H1 (cell line): ENCODE results near the gene NMB. TPM values are rescaled to one million over a fixed set of nuclear protein-coding genes. Genes with fewer than 3 reads are reported as not detected.

Experiments
- CTCF ChIA-PET: fragments of 300-600 bp; sonication (Branson Sonifier 250); formaldehyde crosslinking; loops from one replicate; lab custom pipeline; 2021; ENCODE audit not compliant: partially characterized antibody; lab: Charles Lee
- POLR2A ChIA-PET: fragments of 300-600 bp; sonication (Branson Sonifier 250); formaldehyde crosslinking; loops from one replicate; lab custom pipeline; 2021; ENCODE audit warnings: inconsistent platforms; ENCODE audit not compliant: partially characterized antibody; lab: Charles Lee
- DNase-seq, 2 experiments: peaks; one replicate each; pipeline versions ENCODE4 v3.0.0 to v3.0.0-alpha.2; 2010 to 2022; ENCODE audit warnings: low spot score in 2 of 2, low read depth in 1 of 2, mixed read lengths in 1 of 2
- FAIRE-seq: peaks from 2 replicates; lab custom pipeline; 2011; peaks lifted over from hg19 to GRCh38; lab: Jason Lieb, UNC
- H2AFZ ChIP-seq: 2 replicates; pipeline ENCODE4 v1.8.1; 2012; ENCODE audit warnings: low read length, inconsistent platforms
- H2AK5ac ChIP-seq: 2 replicates; pipeline ENCODE4 v1.6.1; 2013; ENCODE audit warnings: low read depth, low read length
- H2BK120ac ChIP-seq: replicated peaks from 2 replicates; pipeline ENCODE3; 2013; ENCODE audit warnings: low read depth, low read length, inconsistent platforms
- H2BK12ac ChIP-seq: 2 replicates; pipeline ENCODE4 v1.6.1; 2013; ENCODE audit warnings: low read depth, low read length
- H2BK15ac ChIP-seq: 2 replicates; pipeline ENCODE4 v1.6.1; 2013; ENCODE audit warnings: low read length
- H2BK20ac ChIP-seq: 2 replicates; pipeline ENCODE4 v1.6.1; 2013; ENCODE audit warnings: low read length
- H2BK5ac ChIP-seq: 2 replicates; pipeline ENCODE4 v1.6.1; 2013; ENCODE audit warnings: low read depth, low read length
- H3K14ac ChIP-seq: 2 replicates; pipeline ENCODE4 v1.6.1; 2013; ENCODE audit warnings: inconsistent platforms; ENCODE audit not compliant: insufficient read length
- H3K18ac ChIP-seq: 2 replicates; pipeline ENCODE4 v1.6.1; 2013; ENCODE audit warnings: low read length; ENCODE audit errors: extremely low read depth
- H3K23ac ChIP-seq: 2 replicates; pipeline ENCODE4 v1.6.1; 2013; ENCODE audit warnings: inconsistent platforms; ENCODE audit not compliant: insufficient read length
- H3K23me2 ChIP-seq: 2 replicates; pipeline ENCODE4 v1.6.1; 2013; ENCODE audit warnings: low read depth, low read length
- H3K27ac ChIP-seq: 2 replicates; pipeline ENCODE4 v1.6.1; 2011; ENCODE audit warnings: low read depth, low read length, inconsistent platforms
- H3K27me3 ChIP-seq, 4 experiments: replicated peaks in 1 of 4; 1 replicate in 1 of 4; 2 replicates in 3 of 4; pipeline versions ENCODE4 v1.6.1 to v1.8.1; 2011 to 2013; ENCODE audit warnings: low read length in 3 of 4, mild to moderate bottlenecking in 3 of 4, inconsistent platforms in 2 of 4, mixed read lengths in 2 of 4, moderate library complexity in 1 of 4; ENCODE audit not compliant: control insufficient read depth in 3 of 4, insufficient read depth in 3 of 4; ENCODE audit errors: extremely low read depth in 1 of 4
- H3K36me3 ChIP-seq, 4 experiments: 2 replicates each; pipeline versions ENCODE4 v1.6.1 to v1.8.1; 2011 to 2013; ENCODE audit warnings: mild to moderate bottlenecking in 4 of 4, low read length in 3 of 4, moderate library complexity in 2 of 4, control low read depth in 1 of 4, inconsistent platforms in 1 of 4; ENCODE audit not compliant: insufficient read depth in 4 of 4, control insufficient read depth in 2 of 4
- H3K4ac ChIP-seq: replicated peaks from 2 replicates; pipeline ENCODE3; 2013; ENCODE audit warnings: low read length, low read depth, mixed read lengths, inconsistent platforms; ENCODE audit not compliant: insufficient read length
- H3K4me1 ChIP-seq, 4 experiments: replicated peaks in 1 of 4; 1 replicate in 1 of 4; 2 replicates in 3 of 4; pipeline versions ENCODE4 v1.6.1 to v1.8.1; 2011 to 2013; ENCODE audit warnings: low read length in 3 of 4, inconsistent platforms in 2 of 4, mixed read lengths in 1 of 4; ENCODE audit not compliant: insufficient read depth in 4 of 4, control insufficient read depth in 3 of 4
- H3K4me2 ChIP-seq, 2 experiments: 2 replicates each; pipeline versions ENCODE4 v1.6.1 to v1.8.1; 2011 to 2013; ENCODE audit warnings: low read depth in 2 of 2, low read length in 2 of 2, control low read depth in 1 of 2, inconsistent platforms in 1 of 2, mild to moderate bottlenecking in 1 of 2; ENCODE audit not compliant: insufficient read depth in 1 of 2
- H3K4me3 ChIP-seq, 4 experiments: fragments of 200-600, 300-600 bp in 1 of 4; sonication (generic), shearing (Covaris generic), sonication (Bioruptor Twin) in 1 of 4; 2 replicates each; pipeline versions ENCODE4 v1.5.1 to v1.8.1; 2011 to 2016; ENCODE audit warnings: low read length in 4 of 4, low read depth in 3 of 4, control low read depth in 2 of 4, inconsistent platforms in 2 of 4, mild to moderate bottlenecking in 2 of 4, mixed read lengths in 1 of 4, moderate library complexity in 1 of 4; ENCODE audit not compliant: insufficient read depth in 2 of 4; ENCODE audit errors: extremely low read depth in 1 of 4
- H3K56ac ChIP-seq: replicated peaks from 2 replicates; pipeline ENCODE3; 2013; ENCODE audit warnings: low read depth, mild to moderate bottlenecking, mixed read lengths, low read length, inconsistent platforms; ENCODE audit not compliant: insufficient read length
- H3K79me1 ChIP-seq: 2 replicates; pipeline ENCODE4 v1.6.1; 2013; ENCODE audit warnings: low read depth, low read length, control low read depth
- H3K79me2 ChIP-seq, 2 experiments: 2 replicates each; pipeline versions ENCODE4 v1.6.1 to v1.8.1; 2012 to 2013; ENCODE audit warnings: low read length in 2 of 2, mild to moderate bottlenecking in 2 of 2, inconsistent platforms in 1 of 2; ENCODE audit not compliant: insufficient read depth in 2 of 2, control insufficient read depth in 1 of 2
- H3K9ac ChIP-seq, 4 experiments: replicated peaks in 1 of 4; 1 replicate in 1 of 4; 2 replicates in 3 of 4; pipeline versions ENCODE4 v1.6.1 to v1.8.1; 2011 to 2013; ENCODE audit warnings: low read depth in 3 of 4, low read length in 3 of 4, control low read depth in 2 of 4, mild to moderate bottlenecking in 2 of 4, moderate library complexity in 2 of 4, inconsistent platforms in 1 of 4; ENCODE audit errors: extremely low read depth in 1 of 4
- H3K9me3 ChIP-seq, 2 experiments: 2 replicates each; pipeline versions ENCODE4 v1.6.1 to v1.8.1; 2012 to 2013; ENCODE audit warnings: mild to moderate bottlenecking in 2 of 2, moderate library complexity in 2 of 2, control low read depth in 1 of 2, inconsistent platforms in 1 of 2, low read depth in 1 of 2, low read length in 1 of 2, mixed read lengths in 1 of 2; ENCODE audit not compliant: insufficient read depth in 2 of 2
- H4K20me1 ChIP-seq, 2 experiments: replicated peaks in 1 of 2; 2 replicates each; pipeline versions ENCODE3 to v1.8.1; 2011 to 2013; ENCODE audit warnings: inconsistent platforms in 2 of 2, low read length in 2 of 2, mild to moderate bottlenecking in 1 of 2; ENCODE audit not compliant: insufficient read depth in 2 of 2, control insufficient read depth in 1 of 2
- H4K5ac ChIP-seq: 2 replicates; pipeline ENCODE4 v1.6.1; 2013; ENCODE audit warnings: low read length, low read depth, mixed read lengths, inconsistent platforms; ENCODE audit not compliant: insufficient read length
- H4K8ac ChIP-seq: 2 replicates; pipeline ENCODE4 v1.8.0; 2013; ENCODE audit warnings: mild to moderate bottlenecking, moderate library complexity, low read length, inconsistent platforms; ENCODE audit not compliant: insufficient read depth; ENCODE audit errors: extremely low read depth
- H4K91ac ChIP-seq: replicated peaks from 2 replicates; pipeline ENCODE3; 2013; ENCODE audit warnings: low read length, mixed read lengths, inconsistent platforms; ENCODE audit not compliant: insufficient read length
- CREB1 ChIP-seq: IDR thresholded peaks from 2 replicates; pipeline ENCODE4 v1.6.1; 2012; ENCODE audit warnings: inconsistent platforms
- FOSL1 ChIP-seq: IDR thresholded peaks from 2 replicates; pipeline ENCODE4 v1.6.1; 2011; ENCODE audit warnings: mild to moderate bottlenecking, low read depth, low read length, moderate library complexity; ENCODE audit not compliant: insufficient read depth
- SP2 ChIP-seq: IDR thresholded peaks from 2 replicates; pipeline ENCODE4 v1.6.1; 2012; ENCODE audit warnings: mild to moderate bottlenecking, low read length, inconsistent platforms
- TAF1 ChIP-seq: IDR thresholded peaks from 2 replicates; pipeline ENCODE4 v1.6.1; 2011; ENCODE audit warnings: mild to moderate bottlenecking, low read depth, low read length
- WGBS, 2 experiments: shearing (Covaris generic) in 1 of 2; methylation state at CpG; one replicate each; pipeline versions ENCODE4 v1.1.6 to v1.1.7; 2013 to 2015; ENCODE audit warnings: low lambda C conversion rate in 2 of 2, mixed read lengths in 2 of 2, inconsistent platforms in 1 of 2, low coverage in 1 of 2, missing lambda C conversion rate in 1 of 2; ENCODE audit not compliant: insufficient replicate concordance in 2 of 2, insufficient coverage in 1 of 2, insufficient read length in 1 of 2; ENCODE audit errors: extremely low coverage in 1 of 2, missing lambda C conversion rate in 1 of 2; 5-methylcytosine and 5-hydroxymethylcytosine counted together
- polyA plus RNA-seq, 7 experiments: library from polyadenylated mRNA; depleted of rRNA in 3 of 7; stranded (reverse) in 5 of 7; unstranded in 2 of 7; fragments of >200 nt in 5 of 7; fragments of 200-250 nt in 2 of 7; gene quantifications; 1 replicate in 5 of 7; 2 replicates in 1 of 7; 4 replicates in 1 of 7; pipeline versions ENCODE4 v1.2.1 to v1.2.3, GENCODE V29; 2011 to 2013; ENCODE audit warnings: missing spikeins in 2 of 7, mixed read lengths in 2 of 7
- total RNA-seq: library from RNA; stranded (reverse); fragmentation: NEBNext Ultra II Directional; extraction: Animal tissue kit (Norgen Biotek cat#: 25700); gene quantifications from 2 replicates; pipeline ENCODE4 v1.2.1, GENCODE V29; 2021

NMB gene
- total and polyA plus RNA-seq, 2 of the 8 experiments (the other 6 are each of a cell fraction or from before 2014, with no cell fraction given), result 9.3 to 13.6 TPM

- Histone ChIP-seq H3K56ac (no peak overlapping the region), H2BK20ac (no peak overlapping the region), H3K36me3 (no peaks in the 10 kb centered on the region), H3K4me3 (no peak overlapping the region), H3K4ac (no peak overlapping the region), H4K8ac (no peak overlapping the region), H3K9ac (no peak overlapping the region), H3K23me2 (no peaks in the 10 kb centered on the region), H2AK5ac (no peak overlapping the region)
- TF ChIP-seq FOSL1 (no peak), CREB1 (no peak), TAF1 (no peak), SP2 (no peak)
- TF ChIP-seq, all 59 proteins: peak for 0
- Histone ChIP-seq H4K5ac (no peak overlapping the region), H2BK12ac (no peak overlapping the region), H3K79me1 (peaks cover 2% of the 10 kb centered on the region), H3K14ac (no peak overlapping the region), H2AFZ (no peak overlapping the region), H2BK120ac (no peak overlapping the region), H3K4me1 (no peaks in the 10 kb centered on the region), H3K27ac (no peak overlapping the region), H3K9me3 (no peaks in the 10 kb centered on the region), H3K18ac (no peak overlapping the region), H2BK15ac (no peak overlapping the region), H3K79me2 (peaks cover 0 to 96% of the 10 kb centered on the region in 2 experiments; a peak in 3 of 4 replicates), H3K4me2 (no peak overlapping the region), H4K91ac (no peak overlapping the region), H2BK5ac (no peak overlapping the region), H3K23ac (no peak overlapping the region), H3K27me3 (no peaks in the 10 kb centered on the region), H4K20me1 (peaks cover 0 to 6% of the 10 kb centered on the region in 2 experiments)
- FAIRE-seq (no peak), DNase-seq (no peak)
- 86% methylated on average over 1 of the region's 1 CpG; no CpG with 5 or more reads in 1 of the 2 experiments for WGBS, 2 experiments
- ChIA-PET CTCF (interaction anchor here (0.9 to 1.7 kb wide), 3 partner anchors 9 to 165 kb away, joined by 3 to 7 read pairs (median 3); no protein-coding TSS in a partner anchor), POLR2A (interaction anchor here (0.6 to 1.1 kb wide), 3 partner anchors 19 to 46 kb away, joined by 3 to 4 read pairs (median 3); partner anchors contain the start of gene SEC11A)
Measured at GRCh38 chr15:84697236-84697990, 39.4 kb upstream of the NMB start.
